Measurements from ENCODE around the gene CRYGN. TPM values are rescaled to one million over a fixed set of nuclear protein-coding genes. Genes with fewer than 3 reads are reported as not detected.

The CRYGN gene
- total and polyA plus RNA-seq, 9 of the 15 experiments (the other 6 are each of a cell fraction or from before 2014, with no cell fraction given), result not detected

- no peaks in the 10 kb centered on the region for H3K9me1 ChIP-seq (ENCODE audit: control insufficient read depth, insufficient read depth, low read length)
- WGBS (ENCODE audit: insufficient coverage, low coverage, missing lambda C conversion rate), result 97% methylated on average over 5 of the region's 5 CpGs
- no peak for ATAC-seq
- H3K4me2 ChIP-seq (ENCODE audit: insufficient read depth, low read length), result no peak overlapping the region
- 0 out of 5 replicates have a peak, but pooled peaks cover 0 to 3% of the 10 kb centered on the region in 2 experiments for H3K4me1 ChIP-seq (replicated peaks in 1 of 2; ENCODE audit: control insufficient read depth in 2 of 2, insufficient read depth in 2 of 2, low read length in 2 of 2)
- no peaks in the 10 kb centered on the region for H4K20me1 ChIP-seq (replicated peaks; ENCODE audit: control insufficient read depth, insufficient read depth, low read length)
- no peaks in the 10 kb centered on the region for H3K27me3 ChIP-seq (ENCODE audit: control insufficient read depth in 2 of 2, insufficient read depth in 2 of 2, low read length in 2 of 2)
- no TSS peak for BruUV-seq (replicated peaks)
- DNase-seq (ENCODE audit: extremely low read depth in 1 of 4, low spot score in 3 of 4), result no peak
- peaks cover 88% of the 10 kb centered on the region for H3K36me3 ChIP-seq (ENCODE audit: control insufficient read depth, insufficient read depth, low read length)
- FAIRE-seq, result no peak
- H3K9ac ChIP-seq (ENCODE audit: insufficient read depth in 1 of 2, low read depth in 2 of 2, low read length in 2 of 2), result no peak overlapping the region
- no peaks in the 10 kb centered on the region for H3K9me3 ChIP-seq (replicated peaks; ENCODE audit: control insufficient read depth, insufficient read depth, low read depth, low read length)
- H2AFZ ChIP-seq (ENCODE audit: low read depth, low read length), result no peak overlapping the region
- H3K79me2 ChIP-seq (ENCODE audit: control insufficient read depth, insufficient read depth, low read length), result peaks cover 6% of the 10 kb centered on the region
- CTCF ChIA-PET (ENCODE audit: low intra/inter-chr PET ratio), result no interaction called here
- H3K27ac ChIP-seq (ENCODE audit: extremely low read depth, low read depth, low read length), result no peak overlapping the region
- in situ Hi-C loops (cut with MboI), result no loop called here
- POLR2A ChIA-PET, result interaction anchor here (2.3 kb wide), 1 partner anchor 10 kb away, joined by 6 read pairs; no protein-coding TSS in a partner anchor
- intact Hi-C loops (cut with micrococcal nuclease), result no loop called here
- no peak overlapping the region for H3K4me3 ChIP-seq
- no peak for TF ChIP-seq CBX5 (IDR thresholded peaks at IDR 0.05; ENCODE audit: borderline replicate concordance, low read depth)
- no peak for TF ChIP-seq SMARCC2 (IDR thresholded peaks at IDR 0.05; ENCODE audit: low read depth)
- TF ChIP-seq, protein P1, sequence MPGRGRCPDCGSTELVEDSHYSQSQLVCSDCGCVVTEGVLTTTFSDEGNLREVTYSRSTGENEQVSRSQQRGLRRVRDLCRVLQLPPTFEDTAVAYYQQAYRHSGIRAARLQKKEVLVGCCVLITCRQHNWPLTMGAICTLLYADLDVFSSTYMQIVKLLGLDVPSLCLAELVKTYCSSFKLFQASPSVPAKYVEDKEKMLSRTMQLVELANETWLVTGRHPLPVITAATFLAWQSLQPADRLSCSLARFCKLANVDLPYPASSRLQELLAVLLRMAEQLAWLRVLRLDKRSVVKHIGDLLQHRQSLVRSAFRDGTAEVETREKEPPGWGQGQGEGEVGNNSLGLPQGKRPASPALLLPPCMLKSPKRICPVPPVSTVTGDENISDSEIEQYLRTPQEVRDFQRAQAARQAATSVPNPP (IDR thresholded peaks at IDR 0.05; ENCODE audit: borderline replicate concordance, insufficient read depth, insufficient read length), result no peak
- TF ChIP-seq, protein P2, sequence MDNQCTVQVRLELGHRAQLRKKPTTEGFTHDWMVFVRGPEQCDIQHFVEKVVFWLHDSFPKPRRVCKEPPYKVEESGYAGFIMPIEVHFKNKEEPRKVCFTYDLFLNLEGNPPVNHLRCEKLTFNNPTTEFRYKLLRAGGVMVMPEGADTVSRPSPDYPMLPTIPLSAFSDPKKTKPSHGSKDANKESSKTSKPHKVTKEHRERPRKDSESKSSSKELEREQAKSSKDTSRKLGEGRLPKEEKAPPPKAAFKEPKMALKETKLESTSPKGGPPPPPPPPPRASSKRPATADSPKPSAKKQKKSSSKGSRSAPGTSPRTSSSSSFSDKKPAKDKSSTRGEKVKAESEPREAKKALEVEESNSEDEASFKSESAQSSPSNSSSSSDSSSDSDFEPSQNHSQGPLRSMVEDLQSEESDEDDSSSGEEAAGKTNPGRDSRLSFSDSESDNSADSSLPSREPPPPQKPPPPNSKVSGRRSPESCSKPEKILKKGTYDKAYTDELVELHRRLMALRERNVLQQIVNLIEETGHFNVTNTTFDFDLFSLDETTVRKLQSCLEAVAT (IDR thresholded peaks at IDR 0.05), result no peak
These were observed 29.3 kb upstream of the CRYGN start for GRCh38 chr7:151469281-151469680.
